GM23338 (cell line): ENCODE results near the gene COL4A6.

Experiments used
- CTCF ChIP-seq, 2 experiments: fragments of 200-600 bp in 1 of 2; sonication (generic) in 1 of 2; conservative IDR thresholded peaks; 2 replicates each; pipeline versions ENCODE4 v1.5.1 to v1.6.1; 2016 to 2017; ENCODE audit warnings: antibody characterized with exemption in 2 of 2, low read depth in 2 of 2, mild to moderate bottlenecking in 2 of 2, moderate library complexity in 1 of 2
- EZH2 ChIP-seq: fragments of 200-600 bp; sonication (generic); IDR thresholded peaks from one replicate; pipeline ENCODE4 v1.8.0; 2017; ENCODE audit warnings: antibody characterized with exemption, mild to moderate bottlenecking, low read depth; ENCODE audit not compliant: unreplicated experiment
- ZNF114 ChIP-seq: fragments of 250-450 bp; sonication (Bioruptor Pico); IDR thresholded peaks from 2 replicates; pipeline ENCODE4 v1.5.0; 2020; ENCODE audit warnings: mild to moderate bottlenecking, moderate library complexity

DNA sequence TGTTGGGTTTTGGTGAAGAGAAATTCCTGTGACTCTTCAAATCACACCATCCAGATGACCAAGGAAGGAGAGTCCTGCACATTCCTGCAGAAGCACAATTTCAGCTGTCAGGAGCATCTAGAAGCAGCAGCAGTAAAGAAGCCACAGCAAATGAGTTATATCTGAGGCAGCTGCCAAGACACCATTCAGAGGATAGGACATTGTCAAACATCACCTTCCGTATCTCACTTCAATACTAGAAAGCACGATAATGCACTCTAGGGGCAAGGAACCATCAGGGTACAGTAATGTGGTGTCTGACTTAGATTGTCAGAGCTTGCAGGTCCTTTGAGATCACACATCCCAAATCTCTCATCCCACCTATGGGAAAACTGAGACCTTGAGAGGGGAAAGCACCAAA, 134.5 kb downstream of the COL4A6 start:
- TF ChIP-seq EZH2 (no peak), ZNF114 (CRISPR knock-in tag) (no peak), CTCF (conservative IDR thresholded peaks at IDR 0.05; ENCODE audit: low read depth in 2 of 2) (no peak)
